ENCODE measurements around the gene BATF3. TPM values are rescaled to one million over a fixed set of nuclear protein-coding genes. Genes with fewer than 3 reads are reported as not detected.

BATF3 gene
- total RNA-seq, 6 experiments from 2014 or later = 0.68 to 2.7 (median 1.2) TPM; not detected in 3

DNA sequence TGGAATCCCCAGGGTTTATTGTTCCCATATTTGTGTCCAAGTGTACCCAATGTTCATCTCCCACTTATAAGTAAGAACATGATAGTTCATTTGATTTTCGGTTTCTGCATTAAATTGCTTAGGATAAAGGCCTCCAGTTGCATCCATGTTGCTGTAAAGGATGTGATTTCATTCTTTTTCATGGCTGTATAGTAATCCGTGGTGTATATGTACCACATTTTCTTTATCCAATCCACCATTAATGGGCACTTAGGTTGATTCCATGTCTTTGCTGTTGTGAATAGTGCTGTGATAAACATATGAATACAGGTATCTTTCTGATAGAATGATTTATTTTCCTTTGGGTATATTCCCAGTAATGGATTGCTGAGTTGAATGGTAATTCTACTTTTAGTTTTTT is 20.0 kb upstream of the BATF3 start:
- no peaks in the 10 kb centered on the region for H3K27me3 ChIP-seq
- TF ChIP-seq, protein P1, sequence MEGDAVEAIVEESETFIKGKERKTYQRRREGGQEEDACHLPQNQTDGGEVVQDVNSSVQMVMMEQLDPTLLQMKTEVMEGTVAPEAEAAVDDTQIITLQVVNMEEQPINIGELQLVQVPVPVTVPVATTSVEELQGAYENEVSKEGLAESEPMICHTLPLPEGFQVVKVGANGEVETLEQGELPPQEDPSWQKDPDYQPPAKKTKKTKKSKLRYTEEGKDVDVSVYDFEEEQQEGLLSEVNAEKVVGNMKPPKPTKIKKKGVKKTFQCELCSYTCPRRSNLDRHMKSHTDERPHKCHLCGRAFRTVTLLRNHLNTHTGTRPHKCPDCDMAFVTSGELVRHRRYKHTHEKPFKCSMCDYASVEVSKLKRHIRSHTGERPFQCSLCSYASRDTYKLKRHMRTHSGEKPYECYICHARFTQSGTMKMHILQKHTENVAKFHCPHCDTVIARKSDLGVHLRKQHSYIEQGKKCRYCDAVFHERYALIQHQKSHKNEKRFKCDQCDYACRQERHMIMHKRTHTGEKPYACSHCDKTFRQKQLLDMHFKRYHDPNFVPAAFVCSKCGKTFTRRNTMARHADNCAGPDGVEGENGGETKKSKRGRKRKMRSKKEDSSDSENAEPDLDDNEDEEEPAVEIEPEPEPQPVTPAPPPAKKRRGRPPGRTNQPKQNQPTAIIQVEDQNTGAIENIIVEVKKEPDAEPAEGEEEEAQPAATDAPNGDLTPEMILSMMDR (IDR thresholded peaks at IDR 0.05) = no peak
- no peak for TF ChIP-seq POLR2A (IDR thresholded peaks at IDR 0.05)
- 79% methylated on average over 2 of the region's 2 CpGs for WGBS (ENCODE audit: insufficient coverage, low coverage, low lambda C conversion rate, missing lambda C conversion rate)
- ATAC-seq = no peak
- intact Hi-C loops (cut with DNase I) = no loop called here
- H3K27ac ChIP-seq = no peak overlapping the region
- no peaks in the 10 kb centered on the region for H3K9me3 ChIP-seq
- no peak for DNase-seq
- H3K4me3 ChIP-seq = no peak overlapping the region
- H3K36me3 ChIP-seq = no peaks in the 10 kb centered on the region
- H3K4me1 ChIP-seq = no peaks in the 10 kb centered on the region

DNA sequence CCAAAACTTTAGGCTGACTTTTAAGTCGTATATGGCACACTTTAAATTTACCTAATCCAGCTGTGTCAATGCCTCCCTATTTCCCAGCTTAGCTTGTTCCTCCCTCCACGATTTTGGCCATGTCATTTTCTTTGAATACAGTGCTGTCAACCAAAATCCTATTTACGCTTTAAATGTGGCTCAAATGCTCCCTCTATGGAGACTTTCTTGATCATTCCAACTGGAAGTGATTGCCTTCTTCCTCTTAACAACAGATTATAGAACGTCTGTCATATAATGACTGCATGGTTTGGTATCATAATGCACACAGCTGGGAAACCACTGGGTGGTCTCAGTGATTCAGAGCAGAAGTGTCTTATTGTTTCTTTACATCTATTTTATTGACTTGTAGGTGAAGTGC is 18.9 kb upstream of the BATF3 start:
- Histone ChIP-seq H3K4me3 (no peak overlapping the region), H3K27ac (no peak overlapping the region), H3K9me3 (peaks cover 0 to 2% (median 0%) of the 10 kb centered on the region in 4 donors), H3K4me1 (no peaks in the 10 kb centered on the region), H3K27me3 (no peaks in the 10 kb centered on the region), H3K36me3 (no peaks in the 10 kb centered on the region)
- TF ChIP-seq POLR2A (IDR thresholded peaks at IDR 0.05) = no peak
- TF ChIP-seq, protein P1 (IDR thresholded peaks at IDR 0.05) = peak in 2 of 4 donors; percentile 11 to 20
- ATAC-seq = peak in 1 of 4 donors; percentile 33
- 22% methylated on average over 4 of the region's 4 CpGs for WGBS (ENCODE audit: insufficient coverage, low coverage, low lambda C conversion rate, missing lambda C conversion rate)
- DNase-seq = no peak
- intact Hi-C loops (cut with DNase I) = no loop called here

DNA sequence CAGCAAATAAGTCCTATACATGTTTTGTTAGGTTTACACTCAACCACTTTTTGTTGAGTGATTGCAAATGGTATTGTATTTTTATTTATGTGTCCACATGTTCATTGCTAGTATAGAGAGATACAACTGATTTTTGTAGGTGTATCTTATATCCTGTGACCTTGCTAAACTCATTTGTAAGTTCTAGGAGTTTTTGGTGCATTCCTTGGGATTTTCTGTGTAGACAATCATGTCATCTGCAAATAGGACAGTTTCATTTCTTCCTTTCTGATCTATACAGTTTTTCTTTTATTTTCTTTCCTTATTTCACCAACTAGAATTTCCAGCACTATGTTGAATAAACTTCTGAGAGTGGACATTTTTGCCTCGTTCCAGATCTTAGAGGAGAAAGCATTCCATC is 16.5 kb upstream of the BATF3 start:
- ATAC-seq = no peak
- WGBS (ENCODE audit: insufficient coverage, low coverage, low lambda C conversion rate, missing lambda C conversion rate) = 30% methylated on average over 1 of the region's 1 CpG
- DNase-seq = no peak
- H3K4me3 ChIP-seq = no peak overlapping the region
- no peak overlapping the region for H3K27ac ChIP-seq
- H3K36me3 ChIP-seq = no peaks in the 10 kb centered on the region
- peaks cover 0 to 2% (median 0%) of the 10 kb centered on the region in 4 donors for H3K9me3 ChIP-seq
- intact Hi-C loops (cut with DNase I) = no loop called here
- H3K27me3 ChIP-seq = no peaks in the 10 kb centered on the region
- no peaks in the 10 kb centered on the region for H3K4me1 ChIP-seq
- TF ChIP-seq POLR2A (IDR thresholded peaks at IDR 0.05) = no peak
- TF ChIP-seq, protein P1 (IDR thresholded peaks at IDR 0.05) = no peak

DNA sequence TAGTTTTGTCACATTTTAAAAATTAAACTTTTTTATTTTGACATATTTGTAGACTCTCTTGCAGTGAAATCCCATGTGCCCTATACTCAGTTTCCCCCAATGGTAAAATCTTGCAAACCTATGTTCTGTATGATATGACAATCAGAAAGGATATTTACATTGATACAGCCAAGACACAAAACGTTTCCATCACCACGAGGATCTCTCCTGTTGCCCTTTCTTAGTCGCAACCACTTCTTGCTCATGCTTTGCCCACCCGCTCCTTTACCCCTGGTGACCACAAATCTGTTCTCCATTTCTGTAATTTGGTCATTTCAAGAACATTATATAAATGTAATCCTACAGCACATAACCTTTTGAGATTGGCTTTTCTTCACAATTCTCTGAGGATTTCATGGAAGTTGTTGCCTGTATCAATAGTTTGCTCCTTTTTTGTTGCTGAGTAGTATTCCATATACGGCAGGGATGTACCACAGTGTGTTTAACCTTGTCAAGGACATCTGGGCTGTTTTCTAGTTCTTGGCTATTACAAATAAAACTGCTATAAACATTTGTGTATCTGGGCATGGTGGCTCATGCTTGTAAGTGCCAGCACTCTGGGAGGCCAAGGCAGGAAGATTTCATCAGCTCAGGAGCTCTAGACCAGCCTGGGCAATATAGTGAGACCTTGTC is 14.0 kb upstream of the BATF3 start:
- no peaks in the 10 kb centered on the region for H3K27me3 ChIP-seq
- no peaks in the 10 kb centered on the region for H3K4me1 ChIP-seq
- H3K9me3 ChIP-seq = peaks cover 0 to 2% (median 0%) of the 10 kb centered on the region in 4 donors
- no peaks in the 10 kb centered on the region for H3K36me3 ChIP-seq
- DNase-seq = no peak
- 70% methylated on average over 5 of the region's 5 CpGs for WGBS (ENCODE audit: insufficient coverage, low coverage, low lambda C conversion rate, missing lambda C conversion rate)
- H3K27ac ChIP-seq = no peak overlapping the region
- no peak for ATAC-seq
- intact Hi-C loops (cut with DNase I) = no loop called here
- TF ChIP-seq, protein P1 (IDR thresholded peaks at IDR 0.05) = no peak
- TF ChIP-seq POLR2A (IDR thresholded peaks at IDR 0.05) = no peak
- no peak overlapping the region for H3K4me3 ChIP-seq
